ENCODE data around the gene ABCA1. TPM values are rescaled to one million over a fixed set of nuclear protein-coding genes. Genes with fewer than 3 reads are reported as not detected.

ABCA1 gene
- polyA plus RNA-seq, 1 experiment: 36.2 TPM

- TF ChIP-seq CTCF (IDR thresholded peaks at IDR 0.05; ENCODE audit: insufficient read depth, low read depth, low read length): no peak
These were observed 76.4 kb downstream of the ABCA1 start for GRCh38 chr9:104851546-104851920.

GRCh38 chr9:104850786-104851545, 77.0 kb downstream of the ABCA1 start:
- H3K36me3 ChIP-seq (ENCODE audit: control insufficient read depth, insufficient read depth, low read length): peaks cover 6% of the 10 kb centered on the region; the same call in 1 of the 2 replicates
- CTCF ChIA-PET: interaction anchor here (1.0 kb wide), 1 partner anchor 12 kb away, joined by 3 read pairs; no protein-coding TSS in a partner anchor
- DNase-seq (ENCODE audit: low read depth): no peak
- POLR2A ChIA-PET: no interaction called here
- TF ChIP-seq CTCF (IDR thresholded peaks at IDR 0.05; ENCODE audit: insufficient read depth, low read depth, low read length): no peak
- H3K4me3 ChIP-seq (ENCODE audit: low read depth, low read length): no peak overlapping the region
- H3K27me3 ChIP-seq (ENCODE audit: control insufficient read depth, insufficient read depth, low read length): no peaks in the 10 kb centered on the region

More at GRCh38 chr9:104851546-104851920, 76.4 kb downstream of the ABCA1 start:
- DNase-seq (ENCODE audit: low read depth): no peak
- H3K36me3 ChIP-seq (ENCODE audit: control insufficient read depth, insufficient read depth, low read length): peaks cover 6% of the 10 kb centered on the region; the same call in 1 of the 2 replicates
- H3K4me3 ChIP-seq (ENCODE audit: low read depth, low read length): no peak overlapping the region
- CTCF ChIA-PET: interaction anchor here (1.0 kb wide), 1 partner anchor 12 kb away, joined by 3 read pairs; no protein-coding TSS in a partner anchor
- POLR2A ChIA-PET: no interaction called here
- no peaks in the 10 kb centered on the region for H3K27me3 ChIP-seq (ENCODE audit: control insufficient read depth, insufficient read depth, low read length)

GRCh38 chr9:104849023-104849422, 78.9 kb downstream of the ABCA1 start:
- ChIA-PET POLR2A (no interaction called here), CTCF (interaction anchor here (1.3 kb wide), 1 partner anchor 10 kb away, joined by 4 read pairs; no protein-coding TSS in a partner anchor)
- TF ChIP-seq CTCF (IDR thresholded peaks at IDR 0.05; ENCODE audit: insufficient read depth, low read depth, low read length): no peak
- no peak overlapping the region for H3K4me3 ChIP-seq (ENCODE audit: low read depth, low read length)
- H3K27me3 ChIP-seq (ENCODE audit: control insufficient read depth, insufficient read depth, low read length): no peaks in the 10 kb centered on the region
- DNase-seq (ENCODE audit: low read depth): no peak
- peaks cover 8% of the 10 kb centered on the region; the same call in 1 of the 2 replicates for H3K36me3 ChIP-seq (ENCODE audit: control insufficient read depth, insufficient read depth, low read length)

DNA sequence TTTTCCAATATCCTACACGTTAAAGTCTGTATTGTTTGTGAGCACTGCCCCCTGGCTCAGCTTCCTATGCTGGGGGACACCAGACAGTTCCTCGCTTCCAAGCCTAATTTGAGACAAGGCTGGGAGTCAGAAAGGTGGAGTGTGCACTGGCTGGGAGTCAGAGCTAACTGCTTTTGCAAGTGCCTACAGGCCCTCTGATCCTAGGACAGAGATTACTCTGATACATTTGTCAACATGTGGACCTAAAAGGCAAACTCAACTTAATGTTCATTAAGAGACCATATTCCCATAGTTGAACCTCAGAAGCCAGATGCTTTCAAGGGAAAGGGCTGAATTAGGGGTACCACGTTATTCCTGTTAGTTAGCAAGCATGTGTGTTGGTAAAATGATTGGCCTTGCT, 83.2 kb downstream of the ABCA1 start:
- peaks cover 8% of the 10 kb centered on the region for H3K36me3 ChIP-seq (ENCODE audit: control insufficient read depth, insufficient read depth, low read length)
- no peak overlapping the region for H3K4me3 ChIP-seq (ENCODE audit: low read depth, low read length)
- H3K27me3 ChIP-seq (ENCODE audit: control insufficient read depth, insufficient read depth, low read length): no peaks in the 10 kb centered on the region
- CTCF ChIA-PET: interaction anchor here (0.5 to 2.3 kb wide), 3 partner anchors 12 to 19 kb away, joined by 3 to 8 read pairs (median 3); no protein-coding TSS in a partner anchor
- no peak for DNase-seq (ENCODE audit: low read depth)
- POLR2A ChIA-PET: no interaction called here
- no peak for TF ChIP-seq CTCF (IDR thresholded peaks at IDR 0.05; ENCODE audit: insufficient read depth, low read depth, low read length)

DNA sequence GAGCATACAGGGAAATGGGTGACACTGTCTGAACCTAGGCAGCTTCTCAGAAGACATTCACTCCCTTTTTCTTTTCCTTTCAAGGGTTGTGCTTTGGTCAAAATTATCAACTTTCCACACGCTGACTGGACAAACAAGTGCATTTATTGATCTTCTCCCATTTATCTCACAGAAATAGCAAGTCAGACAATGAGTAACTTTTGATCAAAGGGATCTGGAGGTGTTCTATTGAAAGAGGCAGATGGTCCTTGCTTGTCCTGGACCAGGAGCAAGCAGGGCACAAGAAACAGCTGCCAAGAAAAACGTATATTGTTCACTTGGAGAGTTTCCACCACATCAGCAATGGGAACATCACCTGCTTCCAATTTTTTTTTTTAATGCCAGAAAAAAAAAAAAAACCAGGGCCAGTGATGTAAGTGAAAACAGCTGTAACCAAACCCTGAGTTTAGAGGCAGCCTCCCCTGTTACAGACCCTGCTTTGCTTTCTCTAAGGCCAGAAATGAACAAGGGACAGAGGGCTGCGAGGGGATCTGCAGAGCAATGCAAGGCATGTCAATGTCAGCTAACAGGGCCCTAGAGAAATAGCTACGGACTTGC, 84.2 kb downstream of the ABCA1 start:
- ChIA-PET POLR2A (no interaction called here), CTCF (interaction anchor here (1.2 kb wide), 1 partner anchor 17 kb away, joined by 3 read pairs; no protein-coding TSS in a partner anchor)
- TF ChIP-seq CTCF (IDR thresholded peaks at IDR 0.05; ENCODE audit: insufficient read depth, low read depth, low read length): no peak
- Histone ChIP-seq H3K27me3 (ENCODE audit: control insufficient read depth, insufficient read depth, low read length) (no peaks in the 10 kb centered on the region), H3K36me3 (ENCODE audit: control insufficient read depth, insufficient read depth, low read length) (peaks cover 10% of the 10 kb centered on the region), H3K4me3 (ENCODE audit: low read depth, low read length) (no peak overlapping the region)
- DNase-seq (ENCODE audit: low read depth): no peak

Measured in BJ (cell line).